Endothelial cell of umbilical vein (primary cell): ENCODE results near the gene ALDH3B2. TPM values are rescaled to one million over a fixed set of nuclear protein-coding genes. Genes with fewer than 3 reads are reported as not detected.
"Not testable (repeated sequence)": the region's sequence is repeated elsewhere in the genome, so short reads cannot be mapped to it uniquely, and the experiment has no call there.

Source experiments
- BruUV-seq: library from RNA; stranded (reverse); fragments of 400-500 nt; replicated peaks from 2 replicates; lab custom pipeline; 2021; lab: Mats Ljungman, UMichigan
- CTCF ChIA-PET: fragments of 300-600, 350-600 bp; sonication (Branson Sonifier 250); formaldehyde crosslinking; loops from one replicate; lab custom pipeline; 2021; ENCODE audit warnings: antibody characterized with exemption, inconsistent platforms; lab: Charles Lee
- POLR2A ChIA-PET: fragments of 300-600, 350-600 bp; sonication (Branson Sonifier 250); formaldehyde crosslinking; loops from one replicate; lab custom pipeline; 2021; ENCODE audit warnings: antibody characterized with exemption, inconsistent platforms; lab: Charles Lee
- DNase-seq: peaks from one replicate; pipeline ENCODE4 v3.0.0-alpha.2; 2011; ENCODE audit warnings: low read depth, low spot score
- FAIRE-seq: peaks from 2 replicates; lab custom pipeline; 2011; peaks lifted over from hg19 to GRCh38; lab: Jason Lieb, UNC
- H2AFZ ChIP-seq: 2 replicates; pipeline ENCODE4 v1.6.0; 2012; ENCODE audit warnings: low read depth, low read length, control low read depth, inconsistent platforms
- H3K27ac ChIP-seq: 2 replicates; pipeline ENCODE4 v1.5.1; 2011; ENCODE audit warnings: low read depth, mild to moderate bottlenecking, control low read depth, low read length, moderate library complexity; ENCODE audit not compliant: insufficient read depth
- H3K27me3 ChIP-seq, 2 experiments: 2 replicates each; pipeline versions ENCODE4 v1.6.0 to v1.6.1; 2011; ENCODE audit warnings: low read length in 2 of 2, mixed read lengths in 1 of 2; ENCODE audit not compliant: control insufficient read depth in 2 of 2, insufficient read depth in 2 of 2
- H3K36me3 ChIP-seq, 2 experiments: 2 replicates in 1 of 2; 3 replicates in 1 of 2; pipeline ENCODE4 v1.5.1; 2011; ENCODE audit warnings: low read length in 2 of 2, mild to moderate bottlenecking in 1 of 2, moderate library complexity in 1 of 2; ENCODE audit not compliant: control insufficient read depth in 2 of 2, insufficient read depth in 2 of 2; ENCODE audit errors: extremely low read depth in 1 of 2
- H3K4me1 ChIP-seq: 3 replicates; pipeline ENCODE4 v1.5.1; 2011; ENCODE audit warnings: mild to moderate bottlenecking, low read length; ENCODE audit not compliant: control insufficient read depth, insufficient read depth; ENCODE audit errors: extremely low read depth
- H3K4me2 ChIP-seq: 2 replicates; pipeline ENCODE4 v1.6.1; 2011; ENCODE audit warnings: low read length, control low read depth, mixed read lengths; ENCODE audit not compliant: insufficient read depth
- H3K4me3 ChIP-seq, 3 experiments: fragments of 200-600 bp in 1 of 3; sonication (generic), shearing (Covaris generic) in 1 of 3; replicated peaks in 1 of 3; 2 replicates each; pipeline ENCODE4 v1.5.1; 2011 to 2016; ENCODE audit warnings: control low read depth in 3 of 3, low read length in 3 of 3, mild to moderate bottlenecking in 2 of 3, inconsistent platforms in 1 of 3, low read depth in 1 of 3, moderate library complexity in 1 of 3; ENCODE audit not compliant: insufficient read depth in 1 of 3
- H3K79me2 ChIP-seq: 2 replicates; pipeline ENCODE4 v1.6.0; 2012; ENCODE audit warnings: low read length, inconsistent platforms; ENCODE audit not compliant: control insufficient read depth, insufficient read depth
- H3K9ac ChIP-seq: replicated peaks from 2 replicates; pipeline ENCODE3; 2011; ENCODE audit warnings: low read length, control low read depth; ENCODE audit not compliant: insufficient read depth; ENCODE audit errors: extremely low read depth
- H3K9me1 ChIP-seq: replicated peaks from 3 replicates; pipeline ENCODE4 v1.6.0; 2011; ENCODE audit warnings: mild to moderate bottlenecking, low read length; ENCODE audit not compliant: control insufficient read depth, insufficient read depth; ENCODE audit errors: extremely low read depth
- H3K9me3 ChIP-seq: replicated peaks from 2 replicates; pipeline ENCODE4 v1.5.1; 2012; ENCODE audit warnings: low read length, inconsistent platforms; ENCODE audit not compliant: control insufficient read depth, insufficient read depth
- H4K20me1 ChIP-seq: replicated peaks from 2 replicates; pipeline ENCODE3; 2011; ENCODE audit warnings: mild to moderate bottlenecking, low read length; ENCODE audit not compliant: control insufficient read depth, insufficient read depth; ENCODE audit errors: extremely low read depth
- EZH2 ChIP-seq: IDR thresholded peaks from 2 replicates; pipeline ENCODE4 v1.6.1; 2012; ENCODE audit warnings: borderline replicate concordance, low read depth, mild to moderate bottlenecking, moderate library complexity, low read length, inconsistent platforms; ENCODE audit not compliant: severe bottlenecking
- FOS ChIP-seq: IDR thresholded peaks from 2 replicates; pipeline ENCODE4 v1.6.1; 2011; ENCODE audit warnings: mild to moderate bottlenecking, low read length, moderate library complexity, borderline replicate concordance; ENCODE audit not compliant: insufficient read depth
- GATA2 ChIP-seq: IDR thresholded peaks from 2 replicates; pipeline ENCODE4 v1.7.0; 2011; ENCODE audit warnings: low read depth, mild to moderate bottlenecking, moderate library complexity, mixed read lengths, low read length; ENCODE audit not compliant: insufficient read length, insufficient read depth
- JUN ChIP-seq: IDR thresholded peaks from 2 replicates; pipeline ENCODE4 v1.6.1; 2011; ENCODE audit warnings: borderline replicate concordance, low read depth; ENCODE audit not compliant: insufficient read length, insufficient read depth
- MYC ChIP-seq: IDR thresholded peaks from one replicate; pipeline ENCODE4 v1.6.1; 2011; ENCODE audit warnings: mild to moderate bottlenecking, low read depth, low read length
- POLR2A ChIP-seq: IDR thresholded peaks from 2 replicates; pipeline ENCODE4 v1.6.1; 2012; ENCODE audit warnings: low read depth, mild to moderate bottlenecking, control low read depth, low read length
- POLR2AphosphoS5 ChIP-seq: IDR thresholded peaks from 2 replicates; pipeline ENCODE4 v1.6.1; 2012; ENCODE audit warnings: low read depth, mild to moderate bottlenecking, control low read depth, low read length, moderate library complexity; ENCODE audit not compliant: insufficient read depth
- dilution Hi-C: fragments of 300-500 bp; cut with MboI; formaldehyde crosslinking; loops from one replicate; pipeline ENCODE4 v1.15.0; 2019; ENCODE audit warnings: low sequenced_read_pairs; ENCODE audit not compliant: extremely low pct_ligation_motif_present
- intact Hi-C: fragments of 100-400 bp; cut with micrococcal nuclease; formaldehyde crosslinking; loops from one replicate; pipeline ENCODE4 v1.10.0; 2022
- polyA plus RNA-seq, 4 experiments: library from polyadenylated mRNA; depleted of rRNA in 3 of 4; stranded (reverse) in 3 of 4; unstranded in 1 of 4; fragments of >200 nt; gene quantifications; 2 replicates each; pipeline versions ENCODE4 v1.2.1 to v1.2.3, GENCODE V29; 2011 to 2012; ENCODE audit warnings: missing spikeins in 1 of 4
- total RNA-seq: library from RNA; stranded (reverse); gene quantifications from 2 replicates; pipeline ENCODE4 v1.2.3, GENCODE V29; 2021
- TF ChIP-seq, protein P1 (sequence below), 2 donors: IDR thresholded peaks; 1 replicate in 1 of 2; 2 replicates in 1 of 2; pipeline ENCODE4 v1.5.1; 2011; ENCODE audit warnings: low read length in 2 of 2, mild to moderate bottlenecking in 2 of 2, moderate library complexity in 2 of 2, control low read depth in 1 of 2, inconsistent platforms in 1 of 2, low read depth in 1 of 2; ENCODE audit not compliant: insufficient read depth in 1 of 2; ENCODE audit errors: extremely low read depth in 1 of 2
- TF ChIP-seq, protein P2 (sequence below): IDR thresholded peaks from 2 replicates; pipeline ENCODE4 v1.6.1; 2011; ENCODE audit not compliant: insufficient read depth, insufficient read length

ALDH3B2 gene
- total and polyA plus RNA-seq, 2 donors (not counting 3 experiments of a cell fraction or from before 2014, with no cell fraction given), result not detected

DNA sequence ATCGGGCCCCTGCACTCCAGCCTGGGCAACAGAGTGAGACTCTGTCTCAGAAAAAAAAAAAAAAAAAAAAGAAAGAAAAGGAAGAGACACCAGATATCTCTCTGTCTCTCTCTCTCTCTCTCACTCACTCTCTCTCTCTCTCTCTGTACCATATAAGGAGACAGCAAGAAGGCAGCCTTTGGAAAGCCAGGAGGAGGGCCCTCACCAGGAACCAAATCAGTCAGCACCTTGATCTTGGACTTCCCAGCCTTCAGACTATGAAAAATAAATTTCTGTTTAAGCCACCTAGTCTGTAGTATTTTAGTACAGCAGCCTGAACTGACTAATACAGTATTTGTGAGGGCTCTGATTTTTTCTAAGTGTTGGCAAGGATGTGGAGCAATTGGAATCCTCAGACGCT lies 13.6 kb upstream of the ALDH3B2 start:
- FAIRE-seq (peak; percentile 80), DNase-seq (no peak)
- H3K36me3 ChIP-seq, result no peaks in the 10 kb centered on the region
- H3K9me3 ChIP-seq, result no peaks in the 10 kb centered on the region
- no peaks in the 10 kb centered on the region for H3K4me1 ChIP-seq
- ChIA-PET CTCF (no interaction called here), POLR2A (no interaction called here)
- no peak overlapping the region for H3K4me2 ChIP-seq
- H3K79me2 ChIP-seq, result no peaks in the 10 kb centered on the region
- no TSS peak for BruUV-seq
- H2AFZ ChIP-seq, result no peak overlapping the region
- H4K20me1 ChIP-seq, result no peaks in the 10 kb centered on the region
- TF ChIP-seq, protein P1, sequence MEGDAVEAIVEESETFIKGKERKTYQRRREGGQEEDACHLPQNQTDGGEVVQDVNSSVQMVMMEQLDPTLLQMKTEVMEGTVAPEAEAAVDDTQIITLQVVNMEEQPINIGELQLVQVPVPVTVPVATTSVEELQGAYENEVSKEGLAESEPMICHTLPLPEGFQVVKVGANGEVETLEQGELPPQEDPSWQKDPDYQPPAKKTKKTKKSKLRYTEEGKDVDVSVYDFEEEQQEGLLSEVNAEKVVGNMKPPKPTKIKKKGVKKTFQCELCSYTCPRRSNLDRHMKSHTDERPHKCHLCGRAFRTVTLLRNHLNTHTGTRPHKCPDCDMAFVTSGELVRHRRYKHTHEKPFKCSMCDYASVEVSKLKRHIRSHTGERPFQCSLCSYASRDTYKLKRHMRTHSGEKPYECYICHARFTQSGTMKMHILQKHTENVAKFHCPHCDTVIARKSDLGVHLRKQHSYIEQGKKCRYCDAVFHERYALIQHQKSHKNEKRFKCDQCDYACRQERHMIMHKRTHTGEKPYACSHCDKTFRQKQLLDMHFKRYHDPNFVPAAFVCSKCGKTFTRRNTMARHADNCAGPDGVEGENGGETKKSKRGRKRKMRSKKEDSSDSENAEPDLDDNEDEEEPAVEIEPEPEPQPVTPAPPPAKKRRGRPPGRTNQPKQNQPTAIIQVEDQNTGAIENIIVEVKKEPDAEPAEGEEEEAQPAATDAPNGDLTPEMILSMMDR (IDR thresholded peaks at IDR 0.05; ENCODE audit: extremely low read depth in 1 of 2, insufficient read depth in 1 of 2, low read depth in 1 of 2, low read length in 2 of 2), result no peak
- TF ChIP-seq POLR2A, result no peak
- no peak for TF ChIP-seq MYC
- TF ChIP-seq POLR2AphosphoS5, result no peak
- no peak for TF ChIP-seq EZH2
- no peak for TF ChIP-seq FOS
- no peak for TF ChIP-seq JUN
- TF ChIP-seq, protein P2, sequence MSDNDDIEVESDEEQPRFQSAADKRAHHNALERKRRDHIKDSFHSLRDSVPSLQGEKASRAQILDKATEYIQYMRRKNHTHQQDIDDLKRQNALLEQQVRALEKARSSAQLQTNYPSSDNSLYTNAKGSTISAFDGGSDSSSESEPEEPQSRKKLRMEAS, result no peak
- no peak for TF ChIP-seq GATA2
- H3K9ac ChIP-seq, result no peak overlapping the region
- no peaks in the 10 kb centered on the region for H3K9me1 ChIP-seq
- intact Hi-C loops (no loop called here), dilution Hi-C loops (no loop called here)
- no peak overlapping the region for H3K27ac ChIP-seq
- peaks cover 1 to 17% of the 10 kb centered on the region in 2 experiments for H3K27me3 ChIP-seq
- H3K4me3 ChIP-seq, result no peak overlapping the region

DNA sequence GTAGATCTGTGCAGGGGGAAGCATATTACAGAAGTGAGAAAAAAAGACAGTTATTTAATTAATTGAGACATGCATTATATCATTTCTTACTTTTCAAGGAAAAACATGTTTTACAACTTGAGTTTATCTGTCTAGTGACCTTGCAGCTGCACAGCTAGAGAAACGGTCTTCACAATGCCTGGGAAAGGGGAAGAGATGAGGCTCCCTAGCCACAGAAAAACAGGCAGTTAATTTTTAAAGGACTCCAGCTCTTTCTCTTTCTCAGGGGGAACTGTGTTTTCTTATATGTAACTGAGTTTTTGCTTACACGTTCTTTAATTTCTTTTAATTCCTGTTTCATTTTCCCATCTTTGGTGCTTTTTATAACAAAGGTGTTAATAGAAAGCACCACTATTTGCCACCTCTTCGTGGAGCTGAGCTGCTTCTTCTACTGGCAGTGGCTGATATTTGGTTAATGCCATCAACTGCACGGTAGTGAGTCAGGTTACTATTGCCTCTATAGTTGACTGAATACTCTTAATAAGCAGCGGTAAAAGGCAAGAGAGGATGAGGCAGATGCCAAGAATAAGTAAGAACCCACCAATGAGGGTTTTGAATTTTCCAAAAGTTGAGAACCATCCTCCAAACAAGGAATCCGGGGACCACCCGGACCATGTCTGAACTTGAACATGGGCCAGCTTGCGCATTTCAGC lies 11.4 kb upstream of the ALDH3B2 start:
- POLR2A ChIA-PET, H3K9me1 ChIP-seq, DNase-seq, dilution Hi-C loops, H3K36me3 ChIP-seq, H3K4me2 ChIP-seq, FAIRE-seq, H3K4me3 ChIP-seq, H3K9me3 ChIP-seq, H3K4me1 ChIP-seq, intact Hi-C loops, BruUV-seq, H3K9ac ChIP-seq, H4K20me1 ChIP-seq, H3K79me2 ChIP-seq, H3K27ac ChIP-seq, H2AFZ ChIP-seq: not testable (repeated sequence)
- H3K27me3 ChIP-seq, result peaks cover 0 to 12% of the 10 kb centered on the region in 2 experiments
- CTCF ChIA-PET, result interaction anchor here (0.6 kb wide), 1 partner anchor 113 kb away, joined by 3 read pairs; no protein-coding TSS in a partner anchor
